HG03039 (cell line): ENCODE data around the gene TRPV4.

Source experiments
- ATAC-seq: cut with Tn5 transposase; IDR thresholded peaks from one replicate; pipeline ENCODE4 v1.9.1; 2021; ENCODE audit warnings: mild to moderate bottlenecking, moderate library complexity; ENCODE audit not compliant: unreplicated experiment

Gene TRPV4

DNA sequence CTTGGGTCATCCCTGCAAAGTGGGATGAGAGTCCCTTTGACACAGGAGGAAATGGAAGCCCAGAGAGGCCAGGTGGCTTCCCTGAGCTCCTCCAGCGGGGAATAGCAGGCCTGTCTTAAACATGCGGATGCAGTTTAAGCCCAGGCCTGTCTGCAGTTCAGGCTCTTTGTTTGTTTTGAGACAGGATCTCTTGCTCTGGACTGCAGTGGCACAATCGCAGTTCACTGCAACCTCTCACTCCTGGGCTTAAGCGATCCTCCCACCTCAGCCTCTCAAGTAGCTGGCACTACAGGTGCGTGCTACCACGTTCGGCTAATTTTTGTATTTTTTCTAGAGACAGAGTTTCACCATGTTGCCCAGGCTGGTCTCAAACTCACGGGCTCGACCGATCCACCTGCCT lies 3.5 kb downstream of the TRPV4 start:
- no peak for ATAC-seq

DNA sequence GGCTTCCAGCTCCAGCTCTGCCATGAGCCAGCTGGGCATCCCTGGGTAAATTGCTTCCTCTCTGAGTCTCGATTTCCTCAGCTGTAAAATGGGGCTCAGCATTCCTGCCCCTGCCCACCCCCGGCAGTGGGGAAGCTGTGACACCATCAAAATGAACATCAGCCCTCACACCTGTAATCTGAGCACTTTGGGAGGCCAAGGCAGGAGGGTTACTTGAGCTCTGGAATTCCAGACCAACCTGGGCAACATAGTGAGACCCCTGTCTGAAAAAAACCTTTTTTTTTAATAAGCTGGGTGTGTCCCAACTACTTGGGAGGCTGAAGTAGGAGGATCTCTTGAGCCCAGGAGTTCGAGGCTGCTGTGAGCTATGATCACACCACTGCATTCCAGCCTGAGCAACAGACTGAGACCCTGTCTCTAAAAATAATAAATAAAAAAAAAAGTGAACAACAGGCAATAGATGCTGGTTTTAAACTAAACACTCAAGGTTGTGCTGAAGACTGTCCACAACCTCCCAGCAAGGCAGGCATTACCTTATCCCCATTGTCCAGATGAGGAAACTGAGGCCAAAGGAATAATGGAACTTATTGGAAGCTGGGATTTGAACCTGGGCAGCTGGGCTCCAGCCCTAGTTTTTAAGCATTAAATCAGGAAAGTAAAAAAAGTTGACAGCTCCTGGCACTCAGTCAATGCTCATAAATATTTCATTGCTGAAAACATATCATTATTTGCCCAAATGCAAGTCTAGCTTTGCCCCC lies 4.3 kb downstream of the TRPV4 start:
- ATAC-seq: no peak

DNA sequence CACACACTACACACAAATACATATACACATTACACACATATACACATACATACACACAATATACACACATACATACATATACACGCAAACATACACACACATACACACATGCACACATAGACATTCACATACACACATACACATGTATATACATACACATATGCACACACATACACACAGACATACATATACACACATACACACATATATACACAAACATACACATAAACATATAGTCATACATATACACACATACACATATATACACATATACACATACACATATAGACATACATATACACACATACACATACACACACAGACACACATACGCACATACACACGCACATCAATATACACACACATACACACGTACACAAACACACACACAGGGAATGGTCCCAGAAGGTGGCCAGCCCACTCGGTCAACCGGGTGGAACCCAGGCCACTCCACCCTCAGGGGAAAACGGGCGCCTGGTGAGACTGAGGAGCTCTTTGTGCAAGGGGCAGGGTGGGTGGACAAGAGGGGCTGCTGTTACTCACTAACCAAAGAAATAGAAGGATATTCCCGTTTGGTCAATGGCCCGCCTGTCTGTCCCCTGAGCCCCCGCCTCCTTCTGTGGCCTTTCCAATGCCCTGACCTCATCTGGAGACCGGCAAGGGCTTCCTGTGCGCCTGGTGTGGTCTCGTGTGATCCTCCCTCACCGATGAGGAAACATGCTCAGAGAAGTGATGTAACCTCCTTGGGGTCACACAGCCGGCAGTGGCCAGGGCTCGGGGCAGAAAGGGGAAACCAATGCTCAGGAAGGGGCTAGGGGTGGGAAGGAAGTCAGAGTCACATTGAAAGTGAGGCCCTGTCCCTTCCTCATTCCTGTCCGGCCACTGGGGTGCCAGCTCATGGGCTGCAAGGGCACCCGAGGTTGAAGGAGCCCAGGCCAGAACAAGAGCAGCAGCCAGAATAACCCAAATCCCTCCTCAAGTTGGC lies 5.3 kb downstream of the TRPV4 start:
- no peak for ATAC-seq

DNA sequence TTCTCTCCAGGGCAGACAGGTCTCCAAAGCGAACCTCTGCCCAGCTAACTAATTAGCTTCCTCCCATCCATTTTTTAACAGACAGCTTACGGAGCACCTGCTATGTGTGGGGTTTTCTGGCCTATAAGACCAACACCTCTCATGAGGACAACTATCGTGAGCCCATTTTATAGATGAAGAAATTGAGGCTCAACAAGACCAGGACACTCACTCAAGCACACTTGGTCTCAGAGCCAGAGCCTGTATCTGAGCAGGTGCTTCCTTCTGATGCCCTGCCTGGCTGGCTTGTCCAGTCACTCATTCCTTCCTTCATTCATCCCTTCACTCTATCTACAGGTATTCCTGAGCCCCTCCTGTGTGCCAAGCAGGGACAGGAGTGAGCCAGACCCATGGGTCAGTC lies 6.1 kb downstream of the TRPV4 start:
- no peak for ATAC-seq

DNA sequence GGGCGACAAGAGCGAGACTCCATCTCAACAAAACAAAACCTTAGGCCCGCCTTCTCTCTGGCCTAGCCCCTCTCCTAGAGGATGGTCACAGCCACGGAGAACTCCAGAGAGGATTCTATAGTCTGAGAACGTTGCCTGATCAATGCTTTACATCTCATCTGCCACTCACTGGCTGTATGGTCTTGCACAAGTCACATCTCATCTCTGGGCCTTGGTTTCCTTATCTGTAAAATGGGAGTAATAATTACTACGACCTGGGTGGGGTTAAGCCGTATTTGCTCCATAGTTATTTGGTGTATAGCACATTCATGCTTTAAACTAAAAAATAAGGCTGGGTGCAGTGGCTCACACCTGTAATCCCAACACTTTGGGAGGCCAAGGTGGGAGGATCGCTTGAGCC lies 8.5 kb downstream of the TRPV4 start:
- ATAC-seq: no peak

DNA sequence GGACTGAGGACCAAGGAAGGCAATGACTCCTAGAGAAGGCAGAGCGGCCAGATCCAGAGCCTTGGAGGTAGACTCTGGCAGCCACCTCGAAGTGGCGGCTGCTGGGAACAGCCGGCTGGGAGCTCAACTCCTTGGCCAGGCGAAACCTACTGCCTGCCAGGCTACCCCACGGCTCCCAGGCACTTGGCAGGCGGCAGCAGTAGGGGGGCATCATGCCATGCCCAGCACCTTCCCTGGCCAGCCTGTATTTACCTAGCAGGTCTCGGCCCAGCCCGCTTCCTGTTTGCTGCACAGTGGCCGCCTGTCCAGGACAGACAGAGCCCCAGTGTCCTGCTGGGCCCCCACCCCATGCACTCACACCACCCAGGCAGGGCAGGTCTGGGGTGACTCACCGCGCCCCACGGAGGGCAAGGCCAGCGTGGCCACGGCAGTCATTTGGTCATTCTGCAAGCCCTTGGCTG lies 10.2 kb downstream of the TRPV4 start:
- ATAC-seq: no peak

DNA sequence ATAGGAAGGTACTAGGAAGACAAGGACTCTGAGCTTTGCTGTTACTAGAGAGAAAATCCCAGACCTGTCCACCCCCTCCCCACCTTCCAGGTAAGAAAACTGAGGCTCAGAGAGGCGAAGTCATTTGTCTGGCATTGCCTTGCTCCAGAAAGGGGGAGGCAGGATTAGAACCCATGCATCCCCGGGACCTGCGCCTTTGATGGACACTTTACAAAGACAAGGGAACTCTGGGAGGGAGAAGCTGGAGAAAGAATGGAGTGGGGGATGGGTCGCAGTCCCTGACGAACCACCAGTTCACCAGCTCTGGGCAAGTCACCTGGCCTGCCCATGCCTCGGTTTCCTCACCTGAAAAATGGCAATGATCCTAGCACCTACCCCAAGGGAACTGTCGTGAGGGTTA lies 10.8 kb downstream of the TRPV4 start:
- no peak for ATAC-seq

DNA sequence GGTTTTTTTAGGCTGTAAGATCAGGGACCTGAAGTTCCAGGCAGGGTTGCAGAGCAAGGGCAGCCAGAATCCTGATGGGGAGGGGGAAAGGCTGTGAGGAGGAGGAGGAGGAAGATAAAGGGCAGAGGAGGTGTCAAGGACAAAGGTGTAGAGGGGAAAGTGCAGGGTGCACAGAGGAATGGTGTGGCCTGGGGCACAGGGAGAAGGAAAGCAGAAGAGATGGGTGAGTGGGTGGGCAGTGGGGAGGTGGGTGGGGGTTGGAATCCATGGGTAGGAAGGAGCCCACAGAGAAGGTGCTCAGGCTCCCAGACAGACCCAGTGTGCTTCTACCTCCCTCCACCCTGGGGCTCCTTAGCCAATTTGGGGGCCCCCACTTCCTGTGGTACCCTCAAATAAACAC lies 11.2 kb downstream of the TRPV4 start:
- no peak for ATAC-seq

DNA sequence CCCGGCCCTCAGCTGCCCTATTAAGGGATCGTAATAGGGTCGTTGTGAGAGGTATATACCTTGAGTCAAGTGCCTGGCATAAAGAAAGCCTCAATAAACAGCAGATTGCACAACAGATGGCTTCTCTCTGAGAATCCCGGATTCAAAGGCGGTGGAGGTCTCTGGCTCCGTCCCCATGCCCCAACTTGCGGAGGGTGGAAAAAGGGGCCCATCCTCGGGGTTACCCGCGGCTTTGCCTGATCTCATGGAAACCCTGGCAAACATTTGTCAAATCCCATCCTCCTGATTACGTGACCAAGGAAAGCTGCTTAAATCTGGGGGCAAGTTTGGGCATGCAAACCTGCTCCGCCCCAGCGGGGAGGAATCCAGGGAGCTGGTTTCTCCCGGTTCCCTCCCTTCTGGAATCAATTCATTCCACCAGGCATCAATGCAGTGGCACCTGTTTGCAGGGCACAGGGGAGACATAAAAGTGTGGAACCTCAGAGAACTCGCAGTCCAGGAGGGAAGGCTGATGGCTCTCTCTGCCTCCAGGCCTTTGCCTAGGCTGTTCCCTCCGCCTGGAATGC lies 12.3 kb downstream of the TRPV4 start:
- no peak for ATAC-seq

DNA sequence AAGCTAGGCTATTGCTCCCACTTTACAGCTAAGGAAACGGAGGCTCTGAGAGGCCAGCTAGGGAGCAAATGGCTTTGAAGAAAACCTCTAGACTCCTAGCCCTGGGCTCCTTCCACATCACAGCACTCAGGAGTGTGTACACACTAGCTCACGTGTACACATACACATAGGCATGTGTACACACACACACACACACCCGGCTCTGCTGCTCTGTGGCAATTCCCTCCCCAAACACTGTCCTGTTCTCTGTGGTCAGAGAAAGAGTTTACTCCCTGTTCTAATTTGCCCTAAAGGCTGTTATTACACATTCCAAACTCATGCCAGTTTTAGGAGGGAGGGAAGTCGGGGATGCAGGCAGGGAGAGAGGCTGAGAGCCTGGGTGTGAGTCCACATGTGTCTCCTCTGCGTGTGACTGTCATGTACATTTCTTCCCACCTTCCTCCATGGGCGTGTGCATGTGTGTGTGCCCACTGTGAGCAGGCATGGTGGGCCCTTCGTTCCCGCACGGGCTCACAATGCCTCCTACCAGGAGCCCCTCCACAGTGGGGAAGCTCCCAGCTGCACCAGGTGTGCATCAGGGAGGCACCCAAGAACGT lies 14.2 kb downstream of the TRPV4 start:
- ATAC-seq: no peak

DNA sequence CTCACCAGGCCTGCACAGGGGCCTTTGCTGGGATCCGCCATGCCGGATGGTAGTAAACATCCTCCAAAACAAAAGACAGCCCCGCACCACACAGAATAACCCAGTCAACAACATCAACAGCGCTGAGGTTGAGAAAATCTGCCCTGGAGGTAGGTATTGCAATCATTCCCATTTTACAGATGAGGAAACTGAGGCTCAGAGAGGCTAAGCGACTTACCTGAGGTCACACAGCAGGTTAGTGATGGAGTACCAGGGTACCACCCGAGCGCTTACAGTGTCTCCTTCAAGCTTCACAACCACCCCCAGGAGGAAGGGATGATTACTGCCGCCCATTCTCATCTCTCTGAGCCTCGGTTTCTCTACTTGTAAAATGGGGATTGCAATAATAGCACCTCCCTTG lies 14.9 kb downstream of the TRPV4 start:
- ATAC-seq: no peak

DNA sequence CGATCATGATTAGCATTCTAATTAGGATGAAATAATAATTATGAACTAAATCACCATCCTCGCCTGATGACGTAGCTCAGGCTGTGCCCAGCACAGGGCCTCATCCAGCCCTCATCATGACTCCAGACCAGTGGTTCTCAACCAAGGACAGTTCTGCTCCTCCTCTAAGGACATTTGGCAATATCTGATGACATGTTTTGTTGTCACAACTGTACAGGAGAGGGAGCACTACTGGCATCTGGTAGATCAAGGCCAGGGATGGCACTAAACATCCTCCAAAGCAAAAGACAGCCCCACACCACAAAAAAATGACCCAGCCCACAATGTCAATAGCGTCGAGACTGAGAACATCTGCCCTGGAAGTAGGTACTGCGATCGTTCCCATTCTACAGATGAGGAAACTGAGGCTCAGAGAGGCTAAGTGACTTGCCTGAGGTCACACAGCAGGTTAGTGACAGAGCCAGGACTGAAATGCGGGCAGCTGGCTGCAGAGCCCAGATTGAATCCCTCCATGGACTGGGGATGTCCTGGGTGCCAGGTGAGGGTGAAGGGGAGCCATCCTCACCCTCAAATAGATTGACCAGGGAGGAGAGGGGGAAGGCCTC lies 15.5 kb downstream of the TRPV4 start:
- ATAC-seq: no peak

DNA sequence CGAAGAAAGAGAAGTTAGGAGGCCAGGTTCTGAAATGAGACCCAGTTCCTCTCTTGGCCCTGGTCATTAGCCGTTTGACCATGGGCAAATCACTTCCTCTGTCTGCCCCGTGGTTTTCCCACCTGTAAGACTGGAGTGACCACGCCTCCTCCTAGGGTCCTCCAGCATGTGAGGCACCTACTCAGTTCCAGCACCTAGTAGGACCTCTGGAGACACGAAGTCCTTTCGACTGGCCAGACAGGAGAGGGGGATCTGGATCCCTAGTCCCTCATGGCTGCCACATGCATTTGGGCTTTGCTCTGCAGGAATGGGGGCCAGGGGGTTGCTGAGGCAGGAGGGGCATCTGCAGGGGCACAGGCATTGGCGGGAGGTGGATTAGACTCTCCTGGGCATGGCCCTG lies 16.3 kb downstream of the TRPV4 start:
- ATAC-seq: no peak

DNA sequence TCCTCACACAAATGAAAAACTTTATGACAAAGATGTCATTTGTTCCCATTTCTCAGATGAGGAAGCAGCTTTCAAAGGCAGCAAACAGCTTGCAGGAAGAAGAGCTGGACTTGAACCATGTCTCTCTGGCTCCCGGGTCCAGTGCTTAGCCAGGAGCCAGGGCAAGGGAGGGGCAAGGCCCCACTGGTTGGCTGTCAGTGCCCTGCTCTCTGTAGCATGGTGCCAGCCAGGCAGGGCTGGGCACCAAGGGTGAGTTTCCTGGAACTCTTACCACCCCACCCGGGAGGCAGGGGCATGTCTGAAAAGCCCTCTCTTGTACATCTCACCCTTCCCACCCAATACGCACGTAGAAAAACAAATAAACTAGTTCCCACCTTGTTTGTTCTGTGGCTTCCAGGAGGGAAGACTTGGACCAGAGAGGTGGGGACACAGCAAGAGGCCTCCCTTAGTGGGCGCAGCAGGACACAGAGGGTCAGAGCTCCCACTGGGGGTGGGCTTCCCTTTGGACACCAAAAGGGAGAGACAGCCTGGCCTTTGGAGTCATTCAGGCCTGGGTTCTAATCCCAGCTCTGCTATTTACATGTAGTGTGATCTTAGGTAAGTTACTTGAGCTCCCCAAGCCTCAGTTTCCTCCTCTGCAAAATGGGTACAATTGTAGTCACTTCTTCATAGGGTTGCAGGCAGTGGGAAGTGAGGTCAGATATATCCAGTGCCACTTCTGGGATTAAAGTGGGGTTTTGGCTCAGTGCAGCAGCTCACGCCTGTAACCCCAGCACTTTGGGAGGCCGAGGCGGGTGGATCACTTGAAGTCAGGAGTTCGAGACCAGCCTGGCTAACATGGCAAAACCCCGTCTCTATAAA lies 17.2 kb downstream of the TRPV4 start:
- ATAC-seq: no peak

DNA sequence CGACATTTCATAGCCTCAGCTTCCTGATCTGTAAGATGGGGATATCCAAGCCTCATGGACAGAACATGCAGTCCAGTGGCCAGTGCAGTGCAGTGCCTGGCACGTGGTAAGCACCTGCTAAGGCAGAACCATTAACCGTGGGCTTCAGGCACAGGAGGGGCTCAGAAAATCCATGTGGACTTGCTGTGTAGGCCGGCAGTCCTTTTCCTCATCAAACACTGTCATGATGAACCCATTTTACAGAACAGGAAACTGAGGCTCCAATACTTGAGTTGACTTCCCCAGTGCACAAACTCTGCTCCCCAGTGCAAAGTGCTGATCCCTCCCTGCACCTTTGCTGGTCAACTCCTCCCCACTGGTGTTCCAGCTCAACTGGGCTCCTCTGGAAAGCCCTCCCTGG lies 18.0 kb downstream of the TRPV4 start:
- ATAC-seq: no peak

DNA sequence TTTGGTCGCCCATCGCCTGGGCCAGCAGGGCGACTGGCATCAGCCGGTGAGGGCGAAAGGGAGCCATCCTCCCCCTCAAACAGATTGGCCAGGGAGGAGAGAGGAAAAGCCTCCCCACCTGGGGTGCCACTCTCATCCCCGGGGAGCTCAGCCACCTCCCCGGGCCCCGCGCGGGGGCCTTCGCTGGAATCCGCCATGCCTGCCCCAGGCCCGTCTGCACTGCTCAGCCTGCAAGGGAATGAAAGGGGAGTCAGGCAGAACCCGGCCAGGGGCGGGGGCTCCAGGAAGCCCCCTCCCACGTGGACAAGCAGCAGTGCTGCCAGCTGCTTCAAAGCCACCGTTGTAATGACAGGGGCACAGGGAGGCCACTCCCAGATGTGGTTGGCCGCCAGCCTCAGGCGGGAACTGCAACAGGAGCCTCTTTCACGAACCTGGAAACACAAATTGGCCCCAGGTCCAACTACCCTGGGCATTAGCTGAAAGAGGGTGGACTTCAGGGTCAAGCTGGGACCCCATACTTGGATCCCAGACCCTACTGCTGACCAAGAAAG lies 18.5 kb downstream of the TRPV4 start:
- ATAC-seq: no peak

DNA sequence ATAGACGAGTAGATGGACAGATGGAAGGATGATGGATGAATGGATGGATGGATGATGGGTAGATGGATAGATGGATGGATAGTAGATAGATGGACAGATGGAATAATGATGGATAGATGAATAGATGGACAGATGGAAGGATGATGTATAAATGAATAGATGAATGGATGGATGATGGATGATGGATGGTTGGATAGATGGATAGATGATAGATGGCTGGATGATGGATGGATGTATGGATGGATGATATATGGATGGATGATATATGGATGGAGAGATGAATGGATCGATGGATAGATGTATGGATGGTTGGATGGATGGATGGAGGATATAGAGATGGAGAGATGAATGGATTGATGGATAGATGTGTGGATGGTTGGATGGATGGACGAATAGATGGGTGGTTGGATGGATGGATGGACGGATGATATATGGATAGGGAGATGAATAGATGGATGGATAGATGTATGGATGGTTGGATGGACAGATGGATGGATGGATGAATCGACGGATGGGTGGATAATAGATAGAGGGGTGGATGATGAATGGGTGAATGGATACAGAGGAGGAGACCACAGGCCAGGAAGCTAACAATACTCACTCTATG lies 19.3 kb downstream of the TRPV4 start:
- no peak for ATAC-seq

DNA sequence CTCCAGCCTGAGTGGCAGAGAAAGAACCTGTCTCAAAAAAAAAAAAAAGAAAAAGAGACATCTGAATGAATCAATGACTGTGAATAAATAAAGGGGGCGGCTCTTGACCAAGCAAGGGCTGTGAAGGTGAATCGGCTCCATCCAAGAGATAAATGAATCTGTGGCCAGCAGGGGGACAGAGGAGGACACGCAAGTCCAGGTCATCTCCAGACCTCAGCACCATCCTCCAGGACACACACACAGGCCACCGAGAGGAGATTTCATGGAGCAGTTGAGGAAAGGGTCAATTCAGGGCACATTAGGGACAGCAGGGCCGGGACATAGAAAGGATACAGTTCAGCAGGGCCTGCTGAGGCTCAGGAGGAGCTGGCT lies 21.6 kb downstream of the TRPV4 start:
- no peak for ATAC-seq

DNA sequence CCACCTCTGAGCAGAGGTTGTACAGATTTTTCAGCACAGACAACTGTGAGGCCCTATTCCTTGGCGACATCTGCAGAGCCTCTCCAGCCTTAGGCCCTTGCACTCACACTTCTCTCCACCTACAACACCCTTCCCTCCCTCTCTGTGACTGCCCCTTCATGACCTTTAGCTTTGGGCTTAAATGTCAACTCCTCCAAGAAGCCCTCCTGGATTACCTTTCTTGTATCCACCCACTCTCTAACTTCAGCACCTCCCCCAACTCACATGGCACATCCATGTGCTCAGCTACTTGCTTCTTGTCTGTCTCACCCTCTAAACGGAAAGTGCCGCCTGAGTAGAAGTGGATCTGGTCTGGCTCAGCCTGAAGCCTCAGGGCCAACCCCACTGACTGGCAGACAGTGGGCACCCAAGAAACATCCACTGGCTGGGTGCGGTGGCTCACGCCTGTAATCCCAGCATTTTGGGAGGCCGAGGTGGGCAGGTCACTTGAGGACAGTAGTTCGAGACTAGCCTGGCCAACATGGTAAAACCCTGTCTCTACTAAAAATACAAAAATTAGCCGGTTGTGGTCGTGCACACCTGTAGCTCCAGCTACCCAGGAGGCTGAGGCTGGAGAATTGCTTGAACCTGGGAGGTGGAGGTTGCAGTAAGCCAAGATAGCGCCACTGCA lies 22.1 kb downstream of the TRPV4 start:
- no peak for ATAC-seq
